Fibroblast of villous mesenchyme (primary cell): ENCODE results near the gene EZR. TPM values are rescaled to one million over a fixed set of nuclear protein-coding genes. Genes with fewer than 3 reads are reported as not detected.

Experiments
- DNase-seq: peaks from one replicate; pipeline ENCODE4 v3.0.0-alpha.2; 2010; ENCODE audit warnings: low read depth
- H3K4me3 ChIP-seq: 2 replicates; pipeline ENCODE4 v1.5.1; 2011; ENCODE audit warnings: low read depth, mild to moderate bottlenecking, low read length
- total RNA-seq: library from RNA; depleted of rRNA; stranded (reverse); fragments of >200 nt; gene quantifications from 2 replicates; pipeline ENCODE4 v1.2.3, GENCODE V29; 2012
- TF ChIP-seq, protein P1 (sequence below): IDR thresholded peaks from 2 replicates; pipeline ENCODE4 v1.5.1; 2012; ENCODE audit warnings: low read depth, mild to moderate bottlenecking, low read length; ENCODE audit not compliant: insufficient read depth

The EZR gene
- 100 and 116 TPM in 2 replicates for total RNA-seq

DNA sequence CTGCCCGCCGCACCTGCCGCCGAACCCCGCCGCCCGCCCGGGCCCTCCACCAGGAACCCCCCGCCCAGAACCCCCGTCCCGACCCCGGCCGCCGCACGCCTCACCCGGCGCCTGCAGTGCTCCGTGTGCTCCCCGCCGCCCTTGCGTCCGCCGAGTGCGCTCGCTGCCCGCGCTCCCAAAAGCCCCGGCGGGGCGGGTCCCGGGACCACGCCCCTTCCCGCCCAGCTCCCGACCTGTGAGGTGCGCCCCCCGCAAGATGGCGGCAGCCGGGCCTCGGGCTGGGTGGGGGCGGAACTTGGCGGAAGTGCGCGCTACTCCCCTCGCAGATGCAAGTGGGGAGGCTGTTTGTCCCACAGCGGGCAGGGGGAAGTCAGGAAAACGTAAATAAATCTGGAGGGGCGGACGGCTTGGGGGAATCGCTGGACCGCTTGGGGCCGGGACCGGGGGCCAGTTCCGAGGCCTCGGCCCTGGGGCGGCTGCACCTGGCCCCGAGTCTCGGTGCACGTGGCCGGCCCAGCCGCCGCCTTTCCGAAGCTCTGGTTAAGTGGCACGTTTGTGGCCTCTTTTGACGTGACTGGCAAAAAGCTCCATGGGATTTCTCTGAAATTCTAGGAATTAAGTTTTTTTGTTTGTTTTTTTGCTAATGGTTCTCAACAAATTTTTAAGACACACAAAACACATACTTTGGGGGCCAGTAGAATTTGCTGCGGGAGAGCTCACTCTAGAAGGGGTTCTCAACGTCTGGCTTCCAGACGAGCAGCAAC is at the start of gene EZR:
EZR (minus strand) TSS at position 156 of the 764 bp plus-strand sequence. CDS start 1,275 bp downstream, outside the sequence.
- DNase-seq, result peak; percentile 64
- peak within 1 kb of the TSS; percentile 87 for H3K4me3 ChIP-seq
- TF ChIP-seq, protein P1, sequence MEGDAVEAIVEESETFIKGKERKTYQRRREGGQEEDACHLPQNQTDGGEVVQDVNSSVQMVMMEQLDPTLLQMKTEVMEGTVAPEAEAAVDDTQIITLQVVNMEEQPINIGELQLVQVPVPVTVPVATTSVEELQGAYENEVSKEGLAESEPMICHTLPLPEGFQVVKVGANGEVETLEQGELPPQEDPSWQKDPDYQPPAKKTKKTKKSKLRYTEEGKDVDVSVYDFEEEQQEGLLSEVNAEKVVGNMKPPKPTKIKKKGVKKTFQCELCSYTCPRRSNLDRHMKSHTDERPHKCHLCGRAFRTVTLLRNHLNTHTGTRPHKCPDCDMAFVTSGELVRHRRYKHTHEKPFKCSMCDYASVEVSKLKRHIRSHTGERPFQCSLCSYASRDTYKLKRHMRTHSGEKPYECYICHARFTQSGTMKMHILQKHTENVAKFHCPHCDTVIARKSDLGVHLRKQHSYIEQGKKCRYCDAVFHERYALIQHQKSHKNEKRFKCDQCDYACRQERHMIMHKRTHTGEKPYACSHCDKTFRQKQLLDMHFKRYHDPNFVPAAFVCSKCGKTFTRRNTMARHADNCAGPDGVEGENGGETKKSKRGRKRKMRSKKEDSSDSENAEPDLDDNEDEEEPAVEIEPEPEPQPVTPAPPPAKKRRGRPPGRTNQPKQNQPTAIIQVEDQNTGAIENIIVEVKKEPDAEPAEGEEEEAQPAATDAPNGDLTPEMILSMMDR, result no peak

DNA sequence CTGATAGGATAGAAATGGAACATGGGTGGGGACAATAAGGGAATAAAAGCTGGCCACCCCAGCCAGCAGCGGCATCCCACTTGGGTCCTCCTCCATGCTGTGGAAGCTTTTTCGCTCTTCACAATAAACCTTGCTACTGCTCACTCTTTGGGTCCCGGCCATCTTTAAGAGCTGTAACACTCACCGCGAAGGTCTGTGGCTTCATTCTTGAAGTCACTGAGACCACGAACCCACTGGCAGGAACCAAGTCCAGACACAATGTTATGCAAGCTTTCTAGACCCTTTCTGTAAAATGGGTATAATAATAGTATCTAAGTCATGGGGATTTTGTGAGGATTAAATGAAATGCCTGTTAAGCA is 48.9 kb upstream of the EZR start:
- TF ChIP-seq, protein P1, result no peak
- no peak for DNase-seq
- H3K4me3 ChIP-seq, result no peak overlapping the region

DNA sequence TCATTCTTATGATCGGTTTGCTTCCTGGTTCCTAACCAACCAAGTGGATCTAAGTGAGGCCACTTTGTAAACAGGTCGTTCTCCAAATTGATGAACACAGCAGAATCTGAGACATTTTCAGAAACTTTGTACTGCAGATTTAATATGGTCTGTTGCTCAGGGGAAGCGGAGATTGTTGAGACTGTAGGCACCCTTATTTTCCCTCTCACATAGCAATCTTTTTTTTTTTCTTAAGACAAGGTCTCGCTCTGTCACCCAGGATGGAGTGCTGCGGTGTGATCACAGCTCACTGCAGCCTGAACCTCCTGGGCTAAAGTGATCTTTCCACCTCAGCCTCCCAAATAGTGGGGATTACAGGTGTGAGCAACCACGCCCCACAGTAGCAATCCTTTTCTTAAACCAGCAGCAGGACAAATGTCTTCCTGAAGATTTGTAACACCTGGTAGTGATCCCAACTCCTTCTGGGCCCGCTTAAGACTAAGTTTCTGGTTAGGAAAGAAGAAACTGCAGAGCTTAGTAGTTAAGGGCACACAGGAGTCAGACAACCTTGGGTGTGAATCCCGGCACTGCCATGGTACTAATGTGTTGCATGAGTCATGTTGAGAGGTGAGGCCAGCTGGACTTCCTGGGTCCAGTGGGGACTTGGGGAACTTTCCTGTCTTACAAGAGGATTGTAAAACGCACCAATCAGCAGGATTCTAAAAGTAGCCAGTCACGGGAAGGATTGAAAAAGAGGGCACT is 48.4 kb upstream of the EZR start:
- H3K4me3 ChIP-seq, result no peak overlapping the region
- DNase-seq, result no peak
- TF ChIP-seq, protein P1, result no peak

- DNase-seq, result no peak
- H3K4me3 ChIP-seq, result no peak overlapping the region
- TF ChIP-seq, protein P1, result no peak
These were observed 46.6 kb upstream of the EZR start for GRCh38 chr6:158865769-158866168.

- TF ChIP-seq, protein P1, result no peak
- DNase-seq, result no peak
- H3K4me3 ChIP-seq, result no peak overlapping the region
These were observed 44.5 kb upstream of the EZR start for GRCh38 chr6:158863646-158864045.

GRCh38 chr6:158861686-158862381 is 42.7 kb upstream of the EZR start:
- TF ChIP-seq, protein P1, result no peak
- H3K4me3 ChIP-seq, result no peak overlapping the region
- no peak for DNase-seq
